Uterus (tissue), 4 donors: ENCODE measurements around the gene NR2F2. TPM values are rescaled to one million over a fixed set of nuclear protein-coding genes. Genes with fewer than 3 reads are reported as not detected.

Experiments
- DNase-seq, 2 donors: peaks; one replicate each; pipeline ENCODE4 v3.0.0-alpha.2; 2019 to 2020
- H3K27ac ChIP-seq, 2 donors: fragments of 200-600 bp; sonication (generic); 1 replicate in 1 of 2; 2 replicates in 1 of 2; pipeline ENCODE4 v1.5.1; 2016 to 2018
- H3K27me3 ChIP-seq, 2 donors: fragments of 200-600 bp; sonication (generic); one replicate each; pipeline ENCODE4 v1.5.1; 2018 to 2019; ENCODE audit warnings: control low read depth in 1 of 2
- H3K36me3 ChIP-seq, 2 donors: fragments of 200-600 bp; sonication (generic); one replicate each; pipeline ENCODE4 v1.5.1; 2019; ENCODE audit warnings: control low read depth in 1 of 2
- H3K4me1 ChIP-seq, 2 donors: fragments of 200-600 bp; sonication (generic); one replicate each; pipeline ENCODE4 v1.5.1; 2018 to 2019; ENCODE audit warnings: control low read depth in 1 of 2
- H3K4me3 ChIP-seq, 2 donors: fragments of 200-600 bp; sonication (generic); 1 replicate in 1 of 2; 2 replicates in 1 of 2; pipeline ENCODE4 v1.5.1; 2018 to 2019; ENCODE audit warnings: mild to moderate bottlenecking in 1 of 2
- H3K9me3 ChIP-seq, 2 donors: fragments of 200-600 bp; sonication (generic); one replicate each; pipeline ENCODE4 v1.5.1; 2019; ENCODE audit warnings: control low read depth in 1 of 2
- POLR2A ChIP-seq, 2 donors: fragments of 450-650 bp; IDR thresholded peaks; one replicate each; pipeline ENCODE4 v1.6.1; 2016; ENCODE audit warnings: antibody characterized with exemption in 2 of 2, mild to moderate bottlenecking in 1 of 2, moderate library complexity in 1 of 2
- intact Hi-C: fragments of 100-400 bp; cut with DNase I; formaldehyde crosslinking; loops from one replicate; pipeline ENCODE4 v1.15.1; 2023; ENCODE audit warnings: low total_unique reads
- total RNA-seq, 4 donors: library from RNA; depleted of rRNA in 3 of 4; stranded (reverse); fragments of >200 nt in 3 of 4; gene quantifications; one replicate each; pipeline versions ENCODE4 v1.1.0 to v1.2.4, GENCODE V29; 2014 to 2023
- TF ChIP-seq, protein P1 (sequence below), 4 experiments: fragments of 200-600 bp in 2 of 4; fragments of 450-650 bp in 2 of 4; sonication (generic) in 2 of 4; IDR thresholded peaks; one replicate each; pipeline ENCODE4 v1.5.1; 2016 to 2019; ENCODE audit warnings: antibody characterized with exemption in 4 of 4, mild to moderate bottlenecking in 2 of 4, moderate library complexity in 1 of 4
- donor health status: DM: yes; HTN: yes; CAD: no.

The NR2F2 gene
- total RNA-seq, 4 donors from 2014 or later = 23.6 to 255 (median 51.9) TPM

DNA sequence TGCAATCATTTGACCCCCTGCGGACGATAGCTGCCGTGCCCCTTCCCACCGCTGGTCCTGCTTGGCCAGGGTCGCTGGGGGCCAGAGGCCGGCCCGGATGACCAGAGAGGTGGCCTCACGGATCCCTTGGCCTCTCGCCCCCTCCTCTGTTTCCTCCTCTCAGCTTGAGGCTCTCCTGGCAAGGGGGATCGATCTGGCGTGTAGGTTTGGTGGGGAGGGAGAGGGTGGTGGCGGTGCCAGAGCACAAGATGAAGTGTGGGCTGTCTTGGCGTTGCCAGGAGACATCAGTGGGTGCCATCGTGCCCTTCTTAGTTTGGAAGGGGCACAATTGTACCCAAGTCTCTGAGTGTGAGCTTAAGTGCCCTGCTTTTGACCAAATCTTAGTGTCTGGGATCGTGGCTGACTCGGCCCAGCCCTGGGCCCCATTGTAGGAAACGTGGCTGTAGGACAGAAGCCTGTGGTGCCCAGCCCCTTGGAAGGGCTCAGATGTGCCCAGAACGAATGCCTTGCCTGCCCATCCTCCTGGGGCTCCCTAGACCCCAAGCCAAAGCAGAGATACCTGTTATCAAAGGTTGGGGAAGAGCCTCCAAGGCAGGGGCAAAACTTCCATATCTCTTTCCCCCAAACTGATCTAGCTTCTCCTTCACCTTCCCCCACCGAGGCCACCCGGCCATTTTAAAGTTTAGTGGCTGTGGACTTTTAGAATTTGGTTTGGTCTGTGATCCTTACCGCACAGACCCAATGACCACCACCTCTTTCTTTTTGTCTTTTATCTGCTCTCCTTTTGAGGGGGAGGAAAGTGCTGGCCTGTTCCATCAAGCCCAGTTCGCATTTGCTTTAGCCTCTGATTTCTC, 14.4 kb downstream of the NR2F2 start:
- intact Hi-C loops = no loop called here
- H3K4me1 ChIP-seq = no peaks in the 10 kb centered on the region
- H3K36me3 ChIP-seq = no peaks in the 10 kb centered on the region
- no peak for DNase-seq
- H3K4me3 ChIP-seq = peak overlapping the region; percentile 84 to 90
- H3K9me3 ChIP-seq = no peaks in the 10 kb centered on the region
- H3K27me3 ChIP-seq = no peaks in the 10 kb centered on the region
- H3K27ac ChIP-seq = peak overlapping the region; percentile 94 to 100
- TF ChIP-seq, protein P1, sequence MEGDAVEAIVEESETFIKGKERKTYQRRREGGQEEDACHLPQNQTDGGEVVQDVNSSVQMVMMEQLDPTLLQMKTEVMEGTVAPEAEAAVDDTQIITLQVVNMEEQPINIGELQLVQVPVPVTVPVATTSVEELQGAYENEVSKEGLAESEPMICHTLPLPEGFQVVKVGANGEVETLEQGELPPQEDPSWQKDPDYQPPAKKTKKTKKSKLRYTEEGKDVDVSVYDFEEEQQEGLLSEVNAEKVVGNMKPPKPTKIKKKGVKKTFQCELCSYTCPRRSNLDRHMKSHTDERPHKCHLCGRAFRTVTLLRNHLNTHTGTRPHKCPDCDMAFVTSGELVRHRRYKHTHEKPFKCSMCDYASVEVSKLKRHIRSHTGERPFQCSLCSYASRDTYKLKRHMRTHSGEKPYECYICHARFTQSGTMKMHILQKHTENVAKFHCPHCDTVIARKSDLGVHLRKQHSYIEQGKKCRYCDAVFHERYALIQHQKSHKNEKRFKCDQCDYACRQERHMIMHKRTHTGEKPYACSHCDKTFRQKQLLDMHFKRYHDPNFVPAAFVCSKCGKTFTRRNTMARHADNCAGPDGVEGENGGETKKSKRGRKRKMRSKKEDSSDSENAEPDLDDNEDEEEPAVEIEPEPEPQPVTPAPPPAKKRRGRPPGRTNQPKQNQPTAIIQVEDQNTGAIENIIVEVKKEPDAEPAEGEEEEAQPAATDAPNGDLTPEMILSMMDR (IDR thresholded peaks at IDR 0.05) = no peak
- no peak for TF ChIP-seq POLR2A (IDR thresholded peaks at IDR 0.05)

DNA sequence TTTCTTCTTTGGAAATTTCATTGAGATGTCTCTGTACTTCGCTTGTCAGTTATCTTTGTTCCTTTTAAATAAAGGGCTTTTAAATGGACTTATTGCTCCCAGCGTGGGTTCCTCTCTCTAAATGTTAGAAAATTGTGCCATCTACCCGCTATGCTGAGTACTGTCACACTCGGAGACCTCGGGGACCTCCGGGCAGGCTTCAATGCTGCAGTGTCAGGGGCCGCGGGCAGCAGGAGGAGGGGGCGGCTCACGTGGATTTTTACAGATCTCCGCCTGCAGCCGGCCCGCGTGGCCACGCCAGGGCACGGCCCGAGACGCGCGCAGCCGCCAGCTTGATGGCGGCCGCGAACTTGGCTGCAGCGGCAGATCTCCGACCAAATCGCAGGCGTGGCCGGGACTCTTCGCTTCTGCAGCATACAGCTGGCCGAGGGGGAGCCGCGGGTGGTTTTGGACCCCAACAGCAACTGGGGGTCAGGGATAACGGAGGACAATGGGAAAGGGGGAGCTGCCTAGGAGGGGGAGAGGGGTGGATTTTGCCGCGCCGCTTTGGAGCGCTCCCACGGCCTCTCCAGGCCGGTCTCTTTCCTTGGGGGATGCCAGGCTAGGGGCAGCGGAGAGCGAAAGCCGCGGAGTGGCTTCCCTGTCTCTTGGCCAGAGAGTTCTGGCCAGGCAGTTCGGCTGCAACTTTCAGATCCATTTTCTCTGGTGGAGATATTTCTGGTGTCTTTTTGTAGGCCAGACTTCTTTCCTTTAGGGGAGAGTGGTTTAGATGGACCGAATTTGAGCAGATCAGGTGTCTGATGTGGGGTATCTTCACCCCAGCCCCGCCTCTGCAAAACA, 15.3 kb downstream of the NR2F2 start:
- H3K36me3 ChIP-seq = no peaks in the 10 kb centered on the region
- intact Hi-C loops = no loop called here
- TF ChIP-seq, protein P1 (IDR thresholded peaks at IDR 0.05) = peak; percentile 47 to 69 (median 54)
- peak; percentile 62 to 67 for TF ChIP-seq POLR2A (IDR thresholded peaks at IDR 0.05)
- H3K9me3 ChIP-seq = no peaks in the 10 kb centered on the region
- no peaks in the 10 kb centered on the region for H3K27me3 ChIP-seq
- H3K4me3 ChIP-seq = peak overlapping the region; percentile 84 to 90
- no peaks in the 10 kb centered on the region for H3K4me1 ChIP-seq
- DNase-seq = peak; percentile 83 to 86
- peak overlapping the region; percentile 94 to 100 for H3K27ac ChIP-seq

DNA sequence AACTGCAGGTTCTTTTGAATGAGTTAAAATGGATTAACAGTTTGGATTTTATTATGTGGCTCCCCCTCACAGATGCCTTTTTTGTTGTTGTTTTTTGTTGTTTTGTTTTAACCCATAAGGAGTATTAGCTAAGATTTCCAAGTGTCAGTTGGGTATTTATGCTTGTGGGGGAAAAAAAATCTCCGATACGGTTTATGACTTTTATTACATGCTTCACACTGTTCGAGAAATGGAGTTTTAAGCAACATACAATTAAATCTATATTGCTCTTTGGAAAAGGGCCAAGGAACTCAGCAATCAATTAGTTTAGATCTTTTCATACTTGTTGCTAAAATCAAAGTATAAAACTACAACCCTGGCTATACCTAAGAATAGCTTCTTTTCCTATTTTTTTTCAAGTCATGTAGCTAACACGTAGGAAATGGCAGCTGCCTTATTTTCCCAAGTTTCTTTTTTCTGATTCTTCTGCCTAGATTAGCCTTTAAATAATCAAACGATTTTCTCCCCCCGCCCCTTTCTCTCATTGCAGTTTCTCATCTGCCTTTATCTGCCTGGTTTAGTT, 16.0 kb downstream of the NR2F2 start:
- no peaks in the 10 kb centered on the region for H3K9me3 ChIP-seq
- intact Hi-C loops = no loop called here
- no peak for DNase-seq
- H3K4me1 ChIP-seq = no peaks in the 10 kb centered on the region
- no peaks in the 10 kb centered on the region for H3K36me3 ChIP-seq
- no peaks in the 10 kb centered on the region for H3K27me3 ChIP-seq
- TF ChIP-seq POLR2A (IDR thresholded peaks at IDR 0.05) = no peak
- TF ChIP-seq, protein P1 (IDR thresholded peaks at IDR 0.05) = no peak
- peak overlapping the region; percentile 94 to 100 for H3K27ac ChIP-seq
- peak overlapping the region; percentile 84 to 90 for H3K4me3 ChIP-seq

DNA sequence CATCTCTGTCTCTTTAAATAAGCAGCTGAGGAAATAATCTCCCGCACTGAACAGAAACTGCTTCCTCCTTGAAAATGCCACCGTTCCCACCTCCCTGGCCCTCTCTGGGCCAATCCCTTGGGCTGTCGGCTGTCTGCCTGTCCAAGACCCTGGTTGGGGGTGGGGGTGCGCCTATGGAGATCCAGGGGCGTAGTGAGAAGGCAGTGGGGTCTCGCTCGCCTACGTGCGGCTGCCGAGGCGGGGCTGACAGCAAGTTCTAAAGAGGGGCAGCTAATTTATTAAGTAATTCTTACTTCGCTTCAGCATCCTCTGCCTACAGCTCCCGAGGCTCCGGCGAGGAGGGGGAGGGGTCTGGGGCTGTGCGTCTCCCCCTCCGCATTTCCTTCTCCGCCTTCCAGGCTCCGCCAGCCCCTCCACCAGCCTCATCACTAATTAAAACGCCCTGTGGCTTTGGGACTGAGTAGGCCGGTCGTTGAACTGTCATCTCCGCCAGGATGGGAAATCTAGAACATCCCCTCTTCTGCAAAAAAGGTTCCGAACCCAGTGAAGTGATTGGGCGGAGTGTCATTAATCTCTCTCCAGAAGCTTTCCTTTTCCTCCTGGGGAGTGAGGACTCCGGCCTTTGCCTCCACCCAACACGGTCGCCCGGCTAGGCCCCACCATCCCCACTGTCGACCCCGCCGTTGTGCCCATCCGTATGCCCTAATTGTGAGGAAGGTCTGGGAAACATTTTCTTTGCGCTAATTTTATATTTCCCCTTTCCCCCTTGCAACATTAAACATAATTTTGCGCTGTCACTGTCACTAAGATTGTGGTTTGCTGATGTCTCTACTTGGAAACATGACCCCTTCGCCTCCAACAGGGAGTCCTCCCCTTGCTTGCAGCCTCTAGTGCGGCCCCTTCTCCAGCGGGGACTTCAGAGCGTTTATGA, 16.9 kb downstream of the NR2F2 start:
- Histone ChIP-seq H3K4me3 (peak overlapping the region; percentile 84 to 90), H3K4me1 (no peaks in the 10 kb centered on the region), H3K9me3 (no peaks in the 10 kb centered on the region), H3K27me3 (no peaks in the 10 kb centered on the region), H3K27ac (peak overlapping the region; percentile 94 to 100), H3K36me3 (no peaks in the 10 kb centered on the region)
- intact Hi-C loops = no loop called here
- TF ChIP-seq POLR2A (IDR thresholded peaks at IDR 0.05) = peak in 1 of 2 donors; percentile 47
- TF ChIP-seq, protein P1 (IDR thresholded peaks at IDR 0.05) = no peak
- DNase-seq = peak; percentile 77 to 79
